Kidney (tissue), 14 donors: ENCODE results near the gene HDAC1. TPM values are rescaled to one million over a fixed set of nuclear protein-coding genes. Genes with fewer than 3 reads are reported as not detected.

Experiments used
- DNase-seq, 5 donors: peaks; one replicate each; pipeline ENCODE4 v3.0.0-alpha.2; 2013 to 2020
- FAIRE-seq: peaks from 2 replicates; lab custom pipeline; 2012; peaks lifted over from hg19 to GRCh38; lab: Jason Lieb, UNC
- H3K27ac ChIP-seq, 2 donors: one replicate each; pipeline ENCODE4 v1.7.0; 2013; ENCODE audit warnings: low read depth in 2 of 2, low read length in 2 of 2, inconsistent platforms in 1 of 2
- H3K27me3 ChIP-seq: one replicate; pipeline ENCODE4 v1.7.1; 2013; ENCODE audit warnings: low read length, inconsistent platforms; ENCODE audit not compliant: control insufficient read depth, insufficient read depth
- H3K36me3 ChIP-seq, 3 donors: one replicate each; pipeline versions ENCODE4 v1.7.0 to v1.7.1; 2013; ENCODE audit warnings: low read length in 3 of 3, control low read depth in 1 of 3, inconsistent platforms in 1 of 3; ENCODE audit not compliant: insufficient read depth in 3 of 3, control insufficient read depth in 2 of 3
- H3K4me1 ChIP-seq, 3 donors: one replicate each; pipeline versions ENCODE4 v1.7.0 to v1.7.1; 2013; ENCODE audit warnings: low read length in 3 of 3, inconsistent platforms in 1 of 3, low read depth in 1 of 3; ENCODE audit not compliant: control insufficient read depth in 2 of 3, insufficient read depth in 2 of 3
- H3K4me3 ChIP-seq, 3 donors: one replicate each; pipeline versions ENCODE4 v1.7.0 to v1.8.1; 2013; ENCODE audit warnings: low read length in 3 of 3, control low read depth in 1 of 3, inconsistent platforms in 1 of 3
- H3K9ac ChIP-seq, 3 donors: one replicate each; pipeline versions ENCODE4 v1.7.0 to v1.7.1; 2013; ENCODE audit warnings: low read length in 3 of 3, control low read depth in 1 of 3, inconsistent platforms in 1 of 3
- H3K9me3 ChIP-seq, 3 donors: one replicate each; pipeline versions ENCODE4 v1.7.0 to v1.7.1; 2013; ENCODE audit warnings: low read length in 3 of 3, control low read depth in 1 of 3, inconsistent platforms in 1 of 3; ENCODE audit not compliant: control insufficient read depth in 2 of 3, insufficient read depth in 1 of 3
- CTCF ChIP-seq: IDR thresholded peaks from 3 replicates; pipeline ENCODE4 v1.5.1; 2012; ENCODE audit warnings: mild to moderate bottlenecking, moderate library complexity, borderline replicate concordance; ENCODE audit not compliant: insufficient read depth; ENCODE audit errors: extremely low read depth
- intact Hi-C: fragments of 100-400 bp; cut with DNase I; formaldehyde crosslinking; loops from one replicate; pipeline ENCODE4 v1.11.1; 2022
- polyA plus RNA-seq: library from polyadenylated mRNA; stranded (reverse); fragments of 350-450 nt; fragmentation: Illumina TruSeq; extraction: RNeasy Lipid Tissue Mini Kit (QIAGEN cat#74804); gene quantifications from one replicate; pipeline ENCODE4 v1.2.3, GENCODE V29; 2014; ENCODE audit warnings: low read depth, low replicate concordance; ENCODE audit not compliant: insufficient read depth
- total RNA-seq: library from RNA; stranded (reverse); fragmentation: NEBNext Ultra II Directional; extraction: Animal tissue kit (Norgen Biotek cat#: 25700); gene quantifications from one replicate; pipeline ENCODE4 v1.2.1, GENCODE V29; 2021
- donor health status: control.
- donor health status: control.
- donor health status: control.
- donor health status: control.
- donor health status: control.
- donor health status: DM: yes; HTN: yes; CAD: no.
- donor health status: Normal renal cell carcinoma (clear cell type).

The HDAC1 gene
- total and polyA plus RNA-seq, 2 donors from 2014 or later = 68.8 to 89.7 TPM

- FAIRE-seq (no peak), DNase-seq (no peak)
- H3K9ac ChIP-seq = no peak overlapping the region
- no peak overlapping the region for H3K27ac ChIP-seq
- H3K9me3 ChIP-seq = no peaks in the 10 kb centered on the region
- intact Hi-C loops = no loop called here
- TF ChIP-seq CTCF = no peak
- no peaks in the 10 kb centered on the region for H3K27me3 ChIP-seq
- H3K36me3 ChIP-seq = peaks cover 10 to 67% (median 34%) of the 10 kb centered on the region in 3 donors
- H3K4me3 ChIP-seq = no peak overlapping the region
- H3K4me1 ChIP-seq = no peaks in the 10 kb centered on the region
Measured at GRCh38 chr1:32372149-32372756, 80.4 kb downstream of the HDAC1 start.

- Histone ChIP-seq H3K36me3 (peaks cover 3 to 66% (median 34%) of the 10 kb centered on the region in 3 donors), H3K27ac (no peak overlapping the region), H3K4me1 (no peaks in the 10 kb centered on the region), H3K27me3 (no peaks in the 10 kb centered on the region), H3K4me3 (no peak overlapping the region), H3K9me3 (no peaks in the 10 kb centered on the region), H3K9ac (no peak overlapping the region)
- no peak for TF ChIP-seq CTCF
- DNase-seq = no peak
- intact Hi-C loops = no loop called here
- FAIRE-seq = no peak
Measured at GRCh38 chr1:32373996-32374592, 82.2 kb downstream of the HDAC1 start.

GRCh38 chr1:32376199-32376598, 84.3 kb downstream of the HDAC1 start:
- DNase-seq = no peak
- peaks cover 3 to 85% (median 47%) of the 10 kb centered on the region in 3 donors for H3K36me3 ChIP-seq
- no peaks in the 10 kb centered on the region for H3K9me3 ChIP-seq
- H3K27ac ChIP-seq = no peak overlapping the region
- no peak overlapping the region for H3K9ac ChIP-seq
- no peak for FAIRE-seq
- H3K27me3 ChIP-seq = no peaks in the 10 kb centered on the region
- no peak overlapping the region for H3K4me3 ChIP-seq
- intact Hi-C loops = no loop called here
- H3K4me1 ChIP-seq = no peaks in the 10 kb centered on the region
- no peak for TF ChIP-seq CTCF
